ACC112 (cell line): ENCODE results near the gene C3AR1.
"Not testable (repeated sequence)": the region's sequence is repeated elsewhere in the genome, so short reads cannot be mapped to it uniquely, and the experiment has no call there.

Experiments used
- H2AFZ ChIP-seq: fragments of 200-600 bp; sonication (generic); one replicate; pipeline ENCODE4 v1.6.0; 2017; ENCODE audit warnings: antibody characterized with exemption, low read length; ENCODE audit not compliant: unreplicated experiment
- H3K27ac ChIP-seq: fragments of 200-600 bp; sonication (generic); 2 replicates; pipeline ENCODE4 v1.5.1; 2014; ENCODE audit warnings: low read depth, mild to moderate bottlenecking, antibody characterized with exemption, low read length, moderate library complexity
- H3K27me3 ChIP-seq: fragments of 200-600 bp; sonication (generic); 2 replicates; pipeline ENCODE4 v1.6.1; 2014; ENCODE audit warnings: mild to moderate bottlenecking, antibody characterized with exemption, low read length, moderate library complexity, mixed read lengths; ENCODE audit not compliant: insufficient read depth
- H3K36me3 ChIP-seq: fragments of 200-600 bp; sonication (generic); 2 replicates; pipeline ENCODE4 v1.6.1; 2016; ENCODE audit warnings: mild to moderate bottlenecking, antibody characterized with exemption, low read length, moderate library complexity, mixed read lengths; ENCODE audit not compliant: insufficient read depth
- H3K4me1 ChIP-seq: fragments of 200-600 bp; sonication (generic); one replicate; pipeline ENCODE4 v1.6.1; 2016; ENCODE audit warnings: low read length, mixed read lengths; ENCODE audit not compliant: insufficient read depth, unreplicated experiment, control insufficient read depth
- H3K4me3 ChIP-seq: fragments of 200-600 bp; sonication (generic); 2 replicates; pipeline ENCODE4 v1.5.1; 2014; ENCODE audit warnings: mild to moderate bottlenecking, low read depth, low read length
- H3K79me2 ChIP-seq: fragments of 200-600 bp; sonication (generic); one replicate; pipeline ENCODE4 v1.6.0; 2016; ENCODE audit warnings: low read length; ENCODE audit not compliant: control insufficient read depth, unreplicated experiment, insufficient read depth

The C3AR1 gene

GRCh38 chr12:8065991-8066594, at the start of gene C3AR1:
TSS of gene C3AR1 (minus strand) at chr12:8066359. CDS start at chr12:8060185, 6,174 bp downstream.
- H3K79me2 ChIP-seq = no peaks in the 10 kb centered on the region
- H3K36me3 ChIP-seq = no peaks in the 10 kb centered on the region
- H3K27me3 ChIP-seq = no peaks in the 10 kb centered on the region
- peaks cover 10% of the 10 kb centered on the region for H3K4me1 ChIP-seq
- peak within 1 kb of the TSS; percentile 88 for H2AFZ ChIP-seq
- H3K27ac ChIP-seq = peak within 1 kb of the TSS; percentile 48
- peak within 1 kb of the TSS; percentile 63 for H3K4me3 ChIP-seq

- not testable (repeated sequence) for H3K27ac ChIP-seq, H3K4me1 ChIP-seq, H3K27me3 ChIP-seq, H2AFZ ChIP-seq, H3K4me3 ChIP-seq, H3K36me3 ChIP-seq, H3K79me2 ChIP-seq
Measured at GRCh38 chr12:8113117-8113516, 47.0 kb upstream of the C3AR1 start.

GRCh38 chr12:8108808-8109398, 42.7 kb upstream of the C3AR1 start:
- Histone ChIP-seq H3K4me1 (no peaks in the 10 kb centered on the region), H3K36me3 (peaks cover 4% of the 10 kb centered on the region; the same call in 1 of the 2 replicates), H2AFZ (peak overlapping the region; percentile 27), H3K79me2 (no peaks in the 10 kb centered on the region), H3K27ac (no peak overlapping the region), H3K27me3 (no peaks in the 10 kb centered on the region), H3K4me3 (no peak overlapping the region)

GRCh38 chr12:8099235-8099634, 33.1 kb upstream of the C3AR1 start:
- no peak overlapping the region for H3K4me3 ChIP-seq
- no peaks in the 10 kb centered on the region for H3K79me2 ChIP-seq
- no peak overlapping the region for H2AFZ ChIP-seq
- H3K4me1 ChIP-seq = no peaks in the 10 kb centered on the region
- H3K27me3 ChIP-seq = no peaks in the 10 kb centered on the region
- H3K27ac ChIP-seq = no peak overlapping the region
- peaks cover 9% of the 10 kb centered on the region for H3K36me3 ChIP-seq

GRCh38 chr12:8096281-8096915, 30.2 kb upstream of the C3AR1 start:
- Histone ChIP-seq H3K4me3 (no peak overlapping the region), H3K4me1 (no peaks in the 10 kb centered on the region), H2AFZ (no peak overlapping the region), H3K27ac (no peak overlapping the region), H3K36me3 (peaks cover 9% of the 10 kb centered on the region), H3K79me2 (no peaks in the 10 kb centered on the region), H3K27me3 (no peaks in the 10 kb centered on the region)

- no peak overlapping the region for H3K27ac ChIP-seq
- H3K79me2 ChIP-seq = peaks cover 5% of the 10 kb centered on the region
- no peaks in the 10 kb centered on the region for H3K4me1 ChIP-seq
- peaks cover 17% of the 10 kb centered on the region for H3K36me3 ChIP-seq
- no peak overlapping the region for H2AFZ ChIP-seq
- no peaks in the 10 kb centered on the region for H3K27me3 ChIP-seq
- no peak overlapping the region for H3K4me3 ChIP-seq
Measured at GRCh38 chr12:8093291-8093690, 27.1 kb upstream of the C3AR1 start.

- Histone ChIP-seq H3K27ac (no peak overlapping the region), H3K79me2 (peaks cover 33% of the 10 kb centered on the region), H2AFZ (no peak overlapping the region), H3K4me1 (peaks cover 2% of the 10 kb centered on the region), H3K36me3 (peaks cover 11% of the 10 kb centered on the region), H3K27me3 (no peaks in the 10 kb centered on the region), H3K4me3 (no peak overlapping the region)
Measured at GRCh38 chr12:8089716-8090115, 23.6 kb upstream of the C3AR1 start.

GRCh38 chr12:8089277-8089676, 23.1 kb upstream of the C3AR1 start:
- H3K27me3 ChIP-seq, H3K4me1 ChIP-seq, H3K27ac ChIP-seq, H2AFZ ChIP-seq, H3K4me3 ChIP-seq, H3K36me3 ChIP-seq: not testable (repeated sequence)
- peaks cover 37% of the 10 kb centered on the region for H3K79me2 ChIP-seq

- H2AFZ ChIP-seq = no peak overlapping the region
- no peaks in the 10 kb centered on the region for H3K27me3 ChIP-seq
- H3K4me3 ChIP-seq = no peak overlapping the region
- peaks cover 2% of the 10 kb centered on the region for H3K4me1 ChIP-seq
- peaks cover 8% of the 10 kb centered on the region; the same call in 1 of the 2 replicates for H3K36me3 ChIP-seq
- no peak overlapping the region for H3K27ac ChIP-seq
- H3K79me2 ChIP-seq = peaks cover 44% of the 10 kb centered on the region
Measured at GRCh38 chr12:8088574-8088973, 22.4 kb upstream of the C3AR1 start.

- H3K27ac ChIP-seq = no peak overlapping the region
- H3K36me3 ChIP-seq = peaks cover 8% of the 10 kb centered on the region; the same call in 1 of the 2 replicates
- H2AFZ ChIP-seq = no peak overlapping the region
- H3K27me3 ChIP-seq = no peaks in the 10 kb centered on the region
- H3K79me2 ChIP-seq = peaks cover 53% of the 10 kb centered on the region
- H3K4me3 ChIP-seq = no peak overlapping the region
- H3K4me1 ChIP-seq = peaks cover 2% of the 10 kb centered on the region
Measured at GRCh38 chr12:8087666-8088065, 21.5 kb upstream of the C3AR1 start.

- H3K27ac ChIP-seq, H2AFZ ChIP-seq, H3K36me3 ChIP-seq, H3K27me3 ChIP-seq, H3K4me3 ChIP-seq: not testable (repeated sequence)
- H3K4me1 ChIP-seq = peaks cover 12% of the 10 kb centered on the region
- H3K79me2 ChIP-seq = peaks cover 69% of the 10 kb centered on the region
Measured at GRCh38 chr12:8084351-8084750, 18.2 kb upstream of the C3AR1 start.
